Testis (tissue), 2 donors: ENCODE measurements around the gene PRKACB.

Experiments
- CTCF ChIP-seq, 3 experiments: fragments of 450-650 bp in 2 of 3; fragments of 200-600 bp in 1 of 3; sonication (generic) in 1 of 3; IDR thresholded peaks; one replicate each; pipeline ENCODE4 v1.5.1; 2016 to 2019; ENCODE audit warnings: antibody characterized with exemption in 3 of 3, mild to moderate bottlenecking in 2 of 3, moderate library complexity in 1 of 3
- POLR2A ChIP-seq: fragments of 450-650 bp; IDR thresholded peaks from one replicate; pipeline ENCODE4 v1.6.1; 2017; ENCODE audit warnings: antibody characterized with exemption, mild to moderate bottlenecking, moderate library complexity

- TF ChIP-seq CTCF (IDR thresholded peaks at IDR 0.05) = no peak
- TF ChIP-seq POLR2A = no peak
These were observed 122.7 kb downstream of the PRKACB start for GRCh38 chr1:84266748-84267147.
